Activated naive CD4-positive, alpha-beta T cell treated with anti-CD3 and anti-CD28 coated beads, Interleukin-2, amount 10 ng/mL, durations not matched to agents 5 hours and 36 hours (primary cell): ENCODE results near the gene HMMR. TPM values are rescaled to one million over a fixed set of nuclear protein-coding genes. Genes with fewer than 3 reads are reported as not detected.

Experiments
- total RNA-seq, 2 experiments: library from RNA; stranded (reverse); gene quantifications; one replicate each; pipeline ENCODE4 v1.2.3, GENCODE V29; 2021

HMMR gene, protein sequence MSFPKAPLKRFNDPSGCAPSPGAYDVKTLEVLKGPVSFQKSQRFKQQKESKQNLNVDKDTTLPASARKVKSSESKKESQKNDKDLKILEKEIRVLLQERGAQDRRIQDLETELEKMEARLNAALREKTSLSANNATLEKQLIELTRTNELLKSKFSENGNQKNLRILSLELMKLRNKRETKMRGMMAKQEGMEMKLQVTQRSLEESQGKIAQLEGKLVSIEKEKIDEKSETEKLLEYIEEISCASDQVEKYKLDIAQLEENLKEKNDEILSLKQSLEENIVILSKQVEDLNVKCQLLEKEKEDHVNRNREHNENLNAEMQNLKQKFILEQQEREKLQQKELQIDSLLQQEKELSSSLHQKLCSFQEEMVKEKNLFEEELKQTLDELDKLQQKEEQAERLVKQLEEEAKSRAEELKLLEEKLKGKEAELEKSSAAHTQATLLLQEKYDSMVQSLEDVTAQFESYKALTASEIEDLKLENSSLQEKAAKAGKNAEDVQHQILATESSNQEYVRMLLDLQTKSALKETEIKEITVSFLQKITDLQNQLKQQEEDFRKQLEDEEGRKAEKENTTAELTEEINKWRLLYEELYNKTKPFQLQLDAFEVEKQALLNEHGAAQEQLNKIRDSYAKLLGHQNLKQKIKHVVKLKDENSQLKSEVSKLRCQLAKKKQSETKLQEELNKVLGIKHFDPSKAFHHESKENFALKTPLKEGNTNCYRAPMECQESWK
- 10 to 100 TPM; 52.6 to 52.8 TPM for total RNA-seq

DNA sequence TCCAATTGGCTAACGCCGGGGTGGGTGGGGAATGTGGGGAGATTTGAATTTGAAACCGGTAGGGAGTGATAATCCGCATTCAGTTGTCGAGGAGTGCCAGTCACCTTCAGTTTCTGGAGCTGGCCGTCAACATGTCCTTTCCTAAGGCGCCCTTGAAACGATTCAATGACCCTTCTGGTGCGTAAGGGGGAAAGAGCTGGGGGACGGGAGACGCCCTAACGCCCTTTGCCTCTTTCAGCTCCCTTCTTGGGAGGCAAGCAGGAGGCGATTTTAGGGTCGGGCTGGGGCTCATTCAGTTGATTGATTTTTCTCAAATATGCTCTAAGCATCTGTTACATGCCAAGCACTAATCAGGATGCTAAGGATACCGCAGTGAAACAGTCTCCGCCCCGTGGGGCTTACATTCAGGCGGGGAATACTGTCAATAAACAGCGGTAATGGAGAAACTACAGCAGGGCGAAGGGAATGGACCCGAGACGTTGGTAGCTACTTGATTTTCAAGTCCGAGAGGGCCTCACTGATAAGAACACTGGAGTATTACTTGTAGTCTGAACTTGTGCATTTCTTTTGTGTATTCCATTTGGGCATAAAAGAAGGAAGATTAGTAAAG is at the start of gene HMMR:
TSS of gene HMMR (plus strand) at position 71 of the 610 bp plus-strand sequence. CDS start at position 132, 61 bp downstream.

DNA sequence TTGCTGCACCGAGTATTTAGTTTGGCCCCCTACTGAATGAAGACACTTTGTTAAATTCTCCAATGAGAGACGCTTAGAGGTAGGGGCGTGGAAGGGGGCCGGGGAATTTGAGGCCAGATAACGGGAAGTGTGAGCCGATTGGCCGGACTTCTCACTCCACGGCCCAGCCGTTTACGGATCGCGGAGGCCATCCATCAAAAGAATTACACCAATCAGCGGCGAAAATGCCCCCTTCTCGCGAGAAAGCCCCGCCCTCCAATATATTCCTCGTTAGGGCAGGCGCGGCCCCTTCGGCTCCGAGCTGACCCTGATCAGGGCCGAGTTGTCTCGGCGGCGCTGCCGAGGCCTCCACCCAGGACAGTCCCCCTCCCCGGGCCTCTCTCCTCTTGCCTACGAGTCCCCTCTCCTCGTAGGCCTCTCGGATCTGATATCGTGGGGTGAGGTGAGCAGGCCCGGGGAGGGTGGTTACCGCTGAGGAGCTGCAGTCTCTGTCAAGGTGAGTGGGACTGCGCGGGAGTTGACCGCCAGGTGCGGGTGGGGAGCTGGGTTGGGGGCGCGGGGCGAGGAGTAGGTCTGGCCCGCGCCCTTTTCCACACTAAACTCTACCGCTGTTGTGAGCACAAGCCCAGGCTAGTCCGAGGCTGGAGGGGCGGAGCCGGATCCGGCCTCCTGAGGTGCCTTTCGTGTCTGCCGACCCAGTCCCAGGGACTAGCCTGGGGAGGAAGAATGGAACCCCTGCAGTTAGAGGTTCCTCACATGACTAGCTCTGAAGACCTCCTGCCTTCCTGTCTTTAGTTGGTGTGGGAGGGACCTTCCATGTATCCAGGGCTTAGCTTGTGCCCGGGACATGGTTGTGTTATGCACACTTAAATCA is 22.9 kb upstream of the HMMR start, which contains the start of gene CCNG1:
TSS of gene CCNG1 (plus strand) at position 287 of the 874 bp plus-strand sequence. CDS start 1,662 bp downstream, outside the sequence.

DNA sequence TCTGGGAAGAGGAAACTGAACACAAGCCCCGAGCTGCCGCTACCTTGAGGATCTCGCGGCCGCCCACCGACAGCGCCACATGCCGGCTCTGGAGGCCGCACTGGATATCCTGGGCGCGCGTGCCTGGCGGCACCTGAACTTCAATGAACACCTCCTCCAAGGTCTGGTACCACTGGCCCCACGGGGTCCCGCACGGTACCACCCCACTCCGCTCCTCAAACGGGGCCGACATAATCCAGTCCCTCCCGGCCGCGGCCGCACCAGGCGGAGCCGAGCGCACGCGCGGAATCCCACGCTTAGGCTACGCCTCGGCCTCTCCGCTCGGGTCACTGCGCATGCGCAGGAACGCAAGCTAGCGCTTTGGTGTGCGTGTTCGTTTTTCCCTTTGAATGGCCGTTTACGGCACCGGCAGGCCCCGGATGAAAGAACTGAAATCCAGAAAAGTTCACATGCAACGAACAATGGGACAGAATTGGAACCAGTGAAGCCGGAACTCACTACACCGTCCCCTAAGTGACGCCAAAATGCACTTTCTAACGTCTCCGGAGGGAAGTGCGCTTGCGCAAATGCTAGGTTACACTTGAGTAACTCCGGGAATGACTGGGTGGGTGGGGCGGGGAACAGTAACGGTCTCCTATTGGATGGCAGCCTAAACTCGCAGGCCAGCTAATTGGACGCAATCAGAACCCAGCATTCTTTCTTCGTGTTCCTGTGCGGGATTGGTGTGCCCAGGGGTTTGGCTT is 442 bp upstream of the HMMR start, which contains the start of gene NUDCD2:
TSS of gene NUDCD2 (minus strand) at position 284 of the 743 bp plus-strand sequence. CDS start at position 232, 52 bp downstream.

DNA sequence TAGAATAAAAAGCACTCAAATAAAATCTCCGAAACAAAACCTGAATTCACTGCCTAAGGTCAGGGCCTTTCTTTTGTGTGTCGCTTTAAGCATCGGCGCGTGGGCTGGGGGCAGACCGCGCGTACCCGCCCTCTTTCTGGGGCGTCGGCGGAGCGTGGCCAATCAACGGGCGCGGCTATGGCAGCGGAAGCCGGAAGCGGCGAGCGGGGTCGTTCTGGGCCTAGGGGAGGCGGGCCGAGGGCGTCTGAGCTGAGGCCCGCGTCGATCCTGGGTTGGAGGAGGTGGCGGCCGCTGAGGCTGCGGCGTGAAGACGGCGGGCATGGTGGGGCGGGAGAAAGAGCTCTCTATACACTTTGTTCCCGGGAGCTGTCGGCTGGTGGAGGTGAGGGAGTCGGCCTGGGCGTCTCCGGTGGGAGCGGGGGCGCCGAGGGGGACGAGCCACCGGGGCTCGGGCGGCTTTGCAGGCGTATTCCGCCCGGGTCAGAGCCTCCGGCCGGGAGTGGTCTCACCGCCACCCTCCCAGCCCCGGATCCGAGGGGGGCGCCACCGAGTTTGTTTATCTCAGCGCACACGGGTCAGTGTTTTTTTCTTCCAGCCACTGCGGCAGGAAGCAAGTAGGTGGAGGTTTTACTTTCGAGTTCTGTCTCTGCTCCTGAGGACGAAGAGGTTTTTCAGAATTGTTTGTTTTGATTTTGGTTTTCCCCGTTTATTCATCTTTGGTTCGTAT is 45.1 kb downstream of the HMMR start, which contains the start of gene MAT2B:
TSS of gene MAT2B (plus strand) at position 252 of the 727 bp plus-strand sequence. CDS start at position 320, 68 bp downstream.

Other genes starting within 250 kb of the HMMR start
- 100 to 1,000 TPM; 166 to 172 TPM for gene CCNG1, start 23.0 kb upstream of the HMMR start, total RNA-seq
- 10 to 100 TPM; 31.2 to 34.3 TPM for gene NUDCD2, start 530 bp upstream of the HMMR start, total RNA-seq
- gene MAT2B, start 45.0 kb downstream of the HMMR start, total RNA-seq, result 100 to 1,000 TPM in 1 of 2 experiments, 10 to 100 TPM in 1; 98.3 to 103 TPM